H1 (cell line): Measurements from ENCODE around the gene NUBPL. TPM values are rescaled to one million over a fixed set of nuclear protein-coding genes. Genes with fewer than 3 reads are reported as not detected.

ENCODE experiments used
- CTCF ChIA-PET: fragments of 300-600 bp; sonication (Branson Sonifier 250); formaldehyde crosslinking; loops from one replicate; lab custom pipeline; 2021; ENCODE audit not compliant: partially characterized antibody; lab: Charles Lee
- POLR2A ChIA-PET: fragments of 300-600 bp; sonication (Branson Sonifier 250); formaldehyde crosslinking; loops from one replicate; lab custom pipeline; 2021; ENCODE audit warnings: inconsistent platforms; ENCODE audit not compliant: partially characterized antibody; lab: Charles Lee
- DNase-seq, 2 experiments: peaks; one replicate each; pipeline versions ENCODE4 v3.0.0 to v3.0.0-alpha.2; 2010 to 2022; ENCODE audit warnings: low spot score in 2 of 2, low read depth in 1 of 2, mixed read lengths in 1 of 2
- FAIRE-seq: peaks from 2 replicates; lab custom pipeline; 2011; peaks lifted over from hg19 to GRCh38; lab: Jason Lieb, UNC
- H2AFZ ChIP-seq: 2 replicates; pipeline ENCODE4 v1.8.1; 2012; ENCODE audit warnings: low read length, inconsistent platforms
- H2AK5ac ChIP-seq: 2 replicates; pipeline ENCODE4 v1.6.1; 2013; ENCODE audit warnings: low read depth, low read length
- H2BK120ac ChIP-seq: replicated peaks from 2 replicates; pipeline ENCODE3; 2013; ENCODE audit warnings: low read depth, low read length, inconsistent platforms
- H2BK12ac ChIP-seq: 2 replicates; pipeline ENCODE4 v1.6.1; 2013; ENCODE audit warnings: low read depth, low read length
- H2BK15ac ChIP-seq: 2 replicates; pipeline ENCODE4 v1.6.1; 2013; ENCODE audit warnings: low read length
- H2BK20ac ChIP-seq: 2 replicates; pipeline ENCODE4 v1.6.1; 2013; ENCODE audit warnings: low read length
- H2BK5ac ChIP-seq: 2 replicates; pipeline ENCODE4 v1.6.1; 2013; ENCODE audit warnings: low read depth, low read length
- H3K14ac ChIP-seq: 2 replicates; pipeline ENCODE4 v1.6.1; 2013; ENCODE audit warnings: inconsistent platforms; ENCODE audit not compliant: insufficient read length
- H3K18ac ChIP-seq: 2 replicates; pipeline ENCODE4 v1.6.1; 2013; ENCODE audit warnings: low read length; ENCODE audit errors: extremely low read depth
- H3K23ac ChIP-seq: 2 replicates; pipeline ENCODE4 v1.6.1; 2013; ENCODE audit warnings: inconsistent platforms; ENCODE audit not compliant: insufficient read length
- H3K23me2 ChIP-seq: 2 replicates; pipeline ENCODE4 v1.6.1; 2013; ENCODE audit warnings: low read depth, low read length
- H3K27ac ChIP-seq: 2 replicates; pipeline ENCODE4 v1.6.1; 2011; ENCODE audit warnings: low read depth, low read length, inconsistent platforms
- H3K27me3 ChIP-seq, 4 experiments: replicated peaks in 1 of 4; 1 replicate in 1 of 4; 2 replicates in 3 of 4; pipeline versions ENCODE4 v1.6.1 to v1.8.1; 2011 to 2013; ENCODE audit warnings: low read length in 3 of 4, mild to moderate bottlenecking in 3 of 4, inconsistent platforms in 2 of 4, mixed read lengths in 2 of 4, moderate library complexity in 1 of 4; ENCODE audit not compliant: control insufficient read depth in 3 of 4, insufficient read depth in 3 of 4; ENCODE audit errors: extremely low read depth in 1 of 4
- H3K36me3 ChIP-seq, 4 experiments: 2 replicates each; pipeline versions ENCODE4 v1.6.1 to v1.8.1; 2011 to 2013; ENCODE audit warnings: mild to moderate bottlenecking in 4 of 4, low read length in 3 of 4, moderate library complexity in 2 of 4, control low read depth in 1 of 4, inconsistent platforms in 1 of 4; ENCODE audit not compliant: insufficient read depth in 4 of 4, control insufficient read depth in 2 of 4
- H3K4ac ChIP-seq: replicated peaks from 2 replicates; pipeline ENCODE3; 2013; ENCODE audit warnings: low read length, low read depth, mixed read lengths, inconsistent platforms; ENCODE audit not compliant: insufficient read length
- H3K4me1 ChIP-seq, 4 experiments: replicated peaks in 1 of 4; 1 replicate in 1 of 4; 2 replicates in 3 of 4; pipeline versions ENCODE4 v1.6.1 to v1.8.1; 2011 to 2013; ENCODE audit warnings: low read length in 3 of 4, inconsistent platforms in 2 of 4, mixed read lengths in 1 of 4; ENCODE audit not compliant: insufficient read depth in 4 of 4, control insufficient read depth in 3 of 4
- H3K4me2 ChIP-seq, 2 experiments: 2 replicates each; pipeline versions ENCODE4 v1.6.1 to v1.8.1; 2011 to 2013; ENCODE audit warnings: low read depth in 2 of 2, low read length in 2 of 2, control low read depth in 1 of 2, inconsistent platforms in 1 of 2, mild to moderate bottlenecking in 1 of 2; ENCODE audit not compliant: insufficient read depth in 1 of 2
- H3K4me3 ChIP-seq, 4 experiments: fragments of 200-600, 300-600 bp in 1 of 4; sonication (generic), shearing (Covaris generic), sonication (Bioruptor Twin) in 1 of 4; 2 replicates each; pipeline versions ENCODE4 v1.5.1 to v1.8.1; 2011 to 2016; ENCODE audit warnings: low read length in 4 of 4, low read depth in 3 of 4, control low read depth in 2 of 4, inconsistent platforms in 2 of 4, mild to moderate bottlenecking in 2 of 4, mixed read lengths in 1 of 4, moderate library complexity in 1 of 4; ENCODE audit not compliant: insufficient read depth in 2 of 4; ENCODE audit errors: extremely low read depth in 1 of 4
- H3K56ac ChIP-seq: replicated peaks from 2 replicates; pipeline ENCODE3; 2013; ENCODE audit warnings: low read depth, mild to moderate bottlenecking, mixed read lengths, low read length, inconsistent platforms; ENCODE audit not compliant: insufficient read length
- H3K79me1 ChIP-seq: 2 replicates; pipeline ENCODE4 v1.6.1; 2013; ENCODE audit warnings: low read depth, low read length, control low read depth
- H3K79me2 ChIP-seq, 2 experiments: 2 replicates each; pipeline versions ENCODE4 v1.6.1 to v1.8.1; 2012 to 2013; ENCODE audit warnings: low read length in 2 of 2, mild to moderate bottlenecking in 2 of 2, inconsistent platforms in 1 of 2; ENCODE audit not compliant: insufficient read depth in 2 of 2, control insufficient read depth in 1 of 2
- H3K9ac ChIP-seq, 4 experiments: replicated peaks in 1 of 4; 1 replicate in 1 of 4; 2 replicates in 3 of 4; pipeline versions ENCODE4 v1.6.1 to v1.8.1; 2011 to 2013; ENCODE audit warnings: low read depth in 3 of 4, low read length in 3 of 4, control low read depth in 2 of 4, mild to moderate bottlenecking in 2 of 4, moderate library complexity in 2 of 4, inconsistent platforms in 1 of 4; ENCODE audit errors: extremely low read depth in 1 of 4
- H3K9me3 ChIP-seq, 2 experiments: 2 replicates each; pipeline versions ENCODE4 v1.6.1 to v1.8.1; 2012 to 2013; ENCODE audit warnings: mild to moderate bottlenecking in 2 of 2, moderate library complexity in 2 of 2, control low read depth in 1 of 2, inconsistent platforms in 1 of 2, low read depth in 1 of 2, low read length in 1 of 2, mixed read lengths in 1 of 2; ENCODE audit not compliant: insufficient read depth in 2 of 2
- H4K20me1 ChIP-seq, 2 experiments: replicated peaks in 1 of 2; 2 replicates each; pipeline versions ENCODE3 to v1.8.1; 2011 to 2013; ENCODE audit warnings: inconsistent platforms in 2 of 2, low read length in 2 of 2, mild to moderate bottlenecking in 1 of 2; ENCODE audit not compliant: insufficient read depth in 2 of 2, control insufficient read depth in 1 of 2
- H4K5ac ChIP-seq: 2 replicates; pipeline ENCODE4 v1.6.1; 2013; ENCODE audit warnings: low read length, low read depth, mixed read lengths, inconsistent platforms; ENCODE audit not compliant: insufficient read length
- H4K8ac ChIP-seq: 2 replicates; pipeline ENCODE4 v1.8.0; 2013; ENCODE audit warnings: mild to moderate bottlenecking, moderate library complexity, low read length, inconsistent platforms; ENCODE audit not compliant: insufficient read depth; ENCODE audit errors: extremely low read depth
- H4K91ac ChIP-seq: replicated peaks from 2 replicates; pipeline ENCODE3; 2013; ENCODE audit warnings: low read length, mixed read lengths, inconsistent platforms; ENCODE audit not compliant: insufficient read length
- ATF3 ChIP-seq: IDR thresholded peaks from 2 replicates; pipeline ENCODE4 v1.6.1; 2011; ENCODE audit warnings: low read depth, mild to moderate bottlenecking, low read length; ENCODE audit not compliant: insufficient read depth
- EZH2 ChIP-seq: fragments of 200-600 bp; sonication (generic); IDR thresholded peaks from 2 replicates; pipeline ENCODE4 v1.7.1; 2012; ENCODE audit warnings: low read depth, mild to moderate bottlenecking, moderate library complexity, low read length, inconsistent platforms; ENCODE audit not compliant: severe bottlenecking
- NANOG ChIP-seq: IDR thresholded peaks from 2 replicates; pipeline ENCODE4 v1.6.1; 2011; ENCODE audit warnings: low read length, low read depth, mild to moderate bottlenecking, inconsistent platforms; ENCODE audit not compliant: insufficient read depth, poor library complexity, severe bottlenecking
- WGBS, 2 experiments: shearing (Covaris generic) in 1 of 2; methylation state at CpG; one replicate each; pipeline versions ENCODE4 v1.1.6 to v1.1.7; 2013 to 2015; ENCODE audit warnings: low lambda C conversion rate in 2 of 2, mixed read lengths in 2 of 2, inconsistent platforms in 1 of 2, low coverage in 1 of 2, missing lambda C conversion rate in 1 of 2; ENCODE audit not compliant: insufficient replicate concordance in 2 of 2, insufficient coverage in 1 of 2, insufficient read length in 1 of 2; ENCODE audit errors: extremely low coverage in 1 of 2, missing lambda C conversion rate in 1 of 2; 5-methylcytosine and 5-hydroxymethylcytosine counted together
- polyA plus RNA-seq, 7 experiments: library from polyadenylated mRNA; depleted of rRNA in 3 of 7; stranded (reverse) in 5 of 7; unstranded in 2 of 7; fragments of >200 nt in 5 of 7; fragments of 200-250 nt in 2 of 7; gene quantifications; 1 replicate in 5 of 7; 2 replicates in 1 of 7; 4 replicates in 1 of 7; pipeline versions ENCODE4 v1.2.1 to v1.2.3, GENCODE V29; 2011 to 2013; ENCODE audit warnings: missing spikeins in 2 of 7, mixed read lengths in 2 of 7
- total RNA-seq: library from RNA; stranded (reverse); fragmentation: NEBNext Ultra II Directional; extraction: Animal tissue kit (Norgen Biotek cat#: 25700); gene quantifications from 2 replicates; pipeline ENCODE4 v1.2.1, GENCODE V29; 2021

NUBPL gene
- total and polyA plus RNA-seq, 2 of the 8 experiments (the other 6 are each of a cell fraction or from before 2014, with no cell fraction given): 1.6 to 6.8 TPM

GRCh38 chr14:31763041-31763440, 201.8 kb downstream of the NUBPL start:
- H2BK5ac ChIP-seq: no peak overlapping the region
- H3K27ac ChIP-seq: no peak overlapping the region
- no peak overlapping the region for H3K4me2 ChIP-seq
- H4K8ac ChIP-seq: no peak overlapping the region
- no peaks in the 10 kb centered on the region for H3K79me2 ChIP-seq
- H4K5ac ChIP-seq: no peak overlapping the region
- no peaks in the 10 kb centered on the region for H3K36me3 ChIP-seq
- no peak overlapping the region for H2AFZ ChIP-seq
- H3K79me1 ChIP-seq: no peaks in the 10 kb centered on the region
- WGBS, 2 experiments: 74% methylated on average over 1 of the region's 1 CpG; no CpG with 5 or more reads in 1 of the 2 experiments
- H3K9ac ChIP-seq: no peak overlapping the region
- no peaks in the 10 kb centered on the region for H3K27me3 ChIP-seq
- H3K9me3 ChIP-seq: peaks cover 0 to 8% of the 10 kb centered on the region in 2 experiments; a peak in 1 of 4 replicates
- no peak overlapping the region for H3K23ac ChIP-seq
- no peak overlapping the region for H4K91ac ChIP-seq
- no peaks in the 10 kb centered on the region for H3K23me2 ChIP-seq
- H3K4ac ChIP-seq: no peak overlapping the region
- no peak overlapping the region for H2BK20ac ChIP-seq
- no peaks in the 10 kb centered on the region for H4K20me1 ChIP-seq
- DNase-seq (no peak), FAIRE-seq (no peak)
- no peak overlapping the region for H2BK12ac ChIP-seq
- H2BK120ac ChIP-seq: no peak overlapping the region
- H2AK5ac ChIP-seq: no peak overlapping the region
- no peak overlapping the region for H3K18ac ChIP-seq
- TF ChIP-seq NANOG (no peak), ATF3 (no peak), EZH2 (no peak)
- POLR2A ChIA-PET: no interaction called here
- H3K4me3 ChIP-seq: no peak overlapping the region
- no peak overlapping the region for H2BK15ac ChIP-seq
- CTCF ChIA-PET: no interaction called here
- H3K4me1 ChIP-seq: no peaks in the 10 kb centered on the region
- no peak overlapping the region for H3K14ac ChIP-seq
- H3K56ac ChIP-seq: no peak overlapping the region
